Epithelial cell of esophagus (primary cell): ENCODE measurements around the gene CENPX.
"Not testable (repeated sequence)": the region's sequence is repeated elsewhere in the genome, so short reads cannot be mapped to it uniquely, and the experiment has no call there.

Experiments
- DNase-seq: peaks from one replicate; pipeline ENCODE4 v3.0.0; 2010; ENCODE audit warnings: low read depth
- H3K4me3 ChIP-seq: 2 replicates; pipeline ENCODE4 v1.5.1; 2011; ENCODE audit warnings: mild to moderate bottlenecking, low read length, control low read depth
- TF ChIP-seq, protein P1 (sequence below): IDR thresholded peaks from 2 replicates; pipeline ENCODE4 v1.5.1; 2011; ENCODE audit warnings: low read depth, mild to moderate bottlenecking, low read length, control low read depth, inconsistent platforms; ENCODE audit not compliant: insufficient read depth; ENCODE audit errors: missing control alignments

Gene CENPX

GRCh38 chr17:81990836-81991683 lies 31.6 kb downstream of the CENPX start:
- TF ChIP-seq, protein P1, sequence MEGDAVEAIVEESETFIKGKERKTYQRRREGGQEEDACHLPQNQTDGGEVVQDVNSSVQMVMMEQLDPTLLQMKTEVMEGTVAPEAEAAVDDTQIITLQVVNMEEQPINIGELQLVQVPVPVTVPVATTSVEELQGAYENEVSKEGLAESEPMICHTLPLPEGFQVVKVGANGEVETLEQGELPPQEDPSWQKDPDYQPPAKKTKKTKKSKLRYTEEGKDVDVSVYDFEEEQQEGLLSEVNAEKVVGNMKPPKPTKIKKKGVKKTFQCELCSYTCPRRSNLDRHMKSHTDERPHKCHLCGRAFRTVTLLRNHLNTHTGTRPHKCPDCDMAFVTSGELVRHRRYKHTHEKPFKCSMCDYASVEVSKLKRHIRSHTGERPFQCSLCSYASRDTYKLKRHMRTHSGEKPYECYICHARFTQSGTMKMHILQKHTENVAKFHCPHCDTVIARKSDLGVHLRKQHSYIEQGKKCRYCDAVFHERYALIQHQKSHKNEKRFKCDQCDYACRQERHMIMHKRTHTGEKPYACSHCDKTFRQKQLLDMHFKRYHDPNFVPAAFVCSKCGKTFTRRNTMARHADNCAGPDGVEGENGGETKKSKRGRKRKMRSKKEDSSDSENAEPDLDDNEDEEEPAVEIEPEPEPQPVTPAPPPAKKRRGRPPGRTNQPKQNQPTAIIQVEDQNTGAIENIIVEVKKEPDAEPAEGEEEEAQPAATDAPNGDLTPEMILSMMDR = no peak
- no peak overlapping the region for H3K4me3 ChIP-seq
- no peak for DNase-seq

DNA sequence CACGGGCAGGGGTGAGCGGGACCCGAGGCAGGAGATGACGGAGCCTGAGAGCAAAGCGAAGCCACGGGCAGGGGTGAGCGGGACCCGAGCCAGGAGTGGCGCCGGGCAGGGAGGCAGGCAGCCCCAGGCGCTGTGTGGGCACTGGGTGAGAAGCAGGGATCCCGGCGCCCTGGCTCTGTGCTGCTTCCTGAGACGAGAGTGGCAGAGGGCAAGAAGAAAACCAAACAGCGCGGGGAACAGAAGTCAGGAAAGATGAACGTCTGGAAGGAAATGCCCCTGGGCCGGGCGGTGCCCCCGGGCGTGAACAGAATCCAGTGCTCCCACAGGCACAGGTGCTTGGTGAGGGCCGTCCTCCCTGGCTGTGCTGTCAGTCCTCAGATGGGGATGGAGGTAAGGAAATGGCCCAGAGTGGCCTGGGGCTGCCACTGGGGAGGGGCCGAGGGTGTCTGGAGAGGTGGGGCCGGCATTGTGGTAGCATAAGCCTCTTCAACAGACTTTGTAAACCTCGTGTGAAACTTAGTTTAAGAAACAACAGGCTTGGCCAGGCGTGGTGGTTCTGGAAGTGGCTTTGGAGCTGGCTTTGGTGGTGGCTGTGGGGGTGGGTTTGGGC lies 35.4 kb downstream of the CENPX start:
- no peak for DNase-seq
- TF ChIP-seq, protein P1 = no peak
- no peak overlapping the region for H3K4me3 ChIP-seq

GRCh38 chr17:81986606-81987005 lies 36.1 kb downstream of the CENPX start:
- TF ChIP-seq, protein P1 = no peak
- H3K4me3 ChIP-seq = no peak overlapping the region
- DNase-seq = no peak

- no peak for DNase-seq
- H3K4me3 ChIP-seq = no peak overlapping the region
- TF ChIP-seq, protein P1 = no peak
These were observed 37.8 kb downstream of the CENPX start for GRCh38 chr17:81984773-81985410.

DNA sequence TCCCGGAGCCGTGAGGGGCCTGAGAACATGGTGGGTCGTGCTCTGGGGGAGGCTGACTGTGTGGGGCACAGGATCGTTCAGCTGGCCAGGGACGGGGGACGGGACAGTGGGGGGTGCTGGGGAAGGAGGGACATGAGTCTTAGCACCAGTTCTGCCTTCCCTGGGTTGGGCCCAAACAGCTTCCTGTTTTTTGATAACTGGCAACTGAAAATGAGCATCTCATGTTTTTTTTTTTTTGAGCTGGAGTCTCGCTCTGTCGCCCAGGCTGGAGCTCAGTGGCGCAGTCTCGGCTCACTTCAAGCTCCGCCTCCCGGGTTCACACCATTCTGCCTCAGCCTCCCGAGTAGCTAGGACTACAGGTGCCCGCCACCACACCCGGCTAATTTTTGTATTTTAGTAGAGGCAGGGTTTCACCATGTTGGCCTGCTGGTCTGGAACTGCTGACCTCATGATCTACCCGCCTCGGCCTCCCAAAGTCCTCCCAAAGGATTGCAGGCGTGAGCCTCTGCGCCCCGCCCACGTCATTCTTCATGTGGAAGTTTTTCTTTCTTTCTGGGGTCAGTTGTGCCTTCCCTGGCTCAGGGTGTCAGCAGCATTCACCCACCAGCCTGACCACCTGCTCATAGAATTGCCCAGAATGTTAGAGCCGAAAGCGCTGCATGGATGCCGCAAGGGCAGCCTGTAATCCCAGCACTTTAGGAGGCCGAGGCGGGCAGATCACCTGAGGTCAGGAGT lies 38.9 kb downstream of the CENPX start:
- no peak for DNase-seq
- TF ChIP-seq, protein P1 = no peak
- H3K4me3 ChIP-seq = no peak overlapping the region

GRCh38 chr17:81983011-81983638 lies 39.6 kb downstream of the CENPX start:
- DNase-seq = no peak
- TF ChIP-seq, protein P1 = no peak
- no peak overlapping the region for H3K4me3 ChIP-seq

DNA sequence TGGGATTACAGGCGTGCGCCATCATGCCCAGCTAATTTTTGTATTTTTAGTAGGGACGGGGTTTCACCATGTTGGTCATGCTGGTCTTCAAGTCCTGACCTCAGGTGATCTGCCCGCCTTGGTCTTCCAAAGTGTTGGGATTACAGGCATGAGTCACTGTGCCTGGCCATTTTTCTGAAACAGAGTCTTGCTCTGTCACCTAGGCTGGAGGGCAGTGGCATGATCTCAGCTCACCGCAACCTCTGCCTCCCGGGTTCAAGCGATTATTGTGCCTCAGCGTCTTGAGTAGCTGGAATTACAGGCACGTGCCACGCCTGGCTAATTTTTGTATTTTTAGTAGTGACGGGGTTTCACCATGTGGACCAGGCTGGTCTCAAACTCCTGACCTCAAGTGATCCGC lies 41.2 kb downstream of the CENPX start:
- not testable (repeated sequence) for H3K4me3 ChIP-seq, DNase-seq
